CD14-positive monocyte (primary cell): ENCODE data around the gene P4HA2. TPM values are rescaled to one million over a fixed set of nuclear protein-coding genes. Genes with fewer than 3 reads are reported as not detected.
A peak's percentile ranks its signal among the peaks of the same experiment; 100 is the strongest.

Experiments used
- DNase-seq, 3 donors: peaks; one replicate each; pipeline ENCODE4 v3.0.0-alpha.2; 2011 to 2022
- H2AFZ ChIP-seq: 2 replicates; pipeline ENCODE4 v1.6.0; 2012; ENCODE audit warnings: mild to moderate bottlenecking, low read depth, low read length, inconsistent platforms; ENCODE audit not compliant: insufficient read depth, poor library complexity, severe bottlenecking
- H3K27ac ChIP-seq, 2 donors: 1 replicate in 1 of 2; 2 replicates in 1 of 2; pipeline ENCODE4 v1.5.1; 2012 to 2013; ENCODE audit warnings: low read length in 2 of 2, control low read depth in 1 of 2, inconsistent platforms in 1 of 2, low read depth in 1 of 2, mild to moderate bottlenecking in 1 of 2
- H3K27me3 ChIP-seq, 2 donors: one replicate each; pipeline versions ENCODE4 v1.6.0 to v1.6.1; 2011 to 2013; ENCODE audit warnings: low read length in 2 of 2; ENCODE audit not compliant: control insufficient read depth in 2 of 2, insufficient read depth in 2 of 2
- H3K36me3 ChIP-seq, 2 donors: replicated peaks in 1 of 2; 1 replicate in 1 of 2; 2 replicates in 1 of 2; pipeline versions ENCODE4 v1.5.1 to v1.6.1; 2012 to 2013; ENCODE audit warnings: low read length in 2 of 2, control low read depth in 1 of 2, inconsistent platforms in 1 of 2, mild to moderate bottlenecking in 1 of 2; ENCODE audit not compliant: insufficient read depth in 2 of 2, control insufficient read depth in 1 of 2
- H3K4me1 ChIP-seq, 2 donors: 1 replicate in 1 of 2; 2 replicates in 1 of 2; pipeline versions ENCODE4 v1.5.1 to v1.6.1; 2012 to 2013; ENCODE audit warnings: low read length in 2 of 2, control low read depth in 1 of 2, inconsistent platforms in 1 of 2, mild to moderate bottlenecking in 1 of 2, moderate library complexity in 1 of 2; ENCODE audit not compliant: insufficient read depth in 2 of 2, control insufficient read depth in 1 of 2
- H3K4me2 ChIP-seq: replicated peaks from 2 replicates; pipeline ENCODE3; 2012; ENCODE audit warnings: low read length, moderate library complexity, mild to moderate bottlenecking; ENCODE audit not compliant: poor library complexity, severe bottlenecking; ENCODE audit errors: extremely low read depth
- H3K4me3 ChIP-seq, 3 experiments: fragments of 200-600 bp in 1 of 3; sonication (generic) in 1 of 3; replicated peaks in 1 of 3; 1 replicate in 2 of 3; 2 replicates in 1 of 3; pipeline ENCODE4 v1.5.1; 2011 to 2013; ENCODE audit warnings: low read length in 3 of 3, mild to moderate bottlenecking in 3 of 3, control low read depth in 2 of 3, low read depth in 2 of 3, inconsistent platforms in 1 of 3, moderate library complexity in 1 of 3
- H3K79me2 ChIP-seq: 2 replicates; pipeline ENCODE4 v1.6.0; 2012; ENCODE audit warnings: mild to moderate bottlenecking, control low read depth, inconsistent platforms, low read length, moderate library complexity; ENCODE audit not compliant: insufficient read depth
- H3K9ac ChIP-seq: 2 replicates; pipeline ENCODE4 v1.6.0; 2017; ENCODE audit warnings: low read length, mild to moderate bottlenecking; ENCODE audit not compliant: insufficient read depth, poor library complexity, severe bottlenecking
- H3K9me3 ChIP-seq, 2 donors: replicated peaks in 1 of 2; 1 replicate in 1 of 2; 2 replicates in 1 of 2; pipeline versions ENCODE4 v1.5.1 to v1.6.1; 2012 to 2013; ENCODE audit warnings: low read length in 2 of 2, control low read depth in 1 of 2; ENCODE audit not compliant: control insufficient read depth in 1 of 2, insufficient read depth in 1 of 2
- H4K20me1 ChIP-seq: 2 replicates; pipeline ENCODE4 v1.6.0; 2012; ENCODE audit warnings: mild to moderate bottlenecking, low read length, control low read depth, moderate library complexity; ENCODE audit not compliant: insufficient read depth
- H3K27ac Mint-ChIP-seq, 7 donors: one replicate each; pipeline ENCODE4 v1.8.0; 2020; ENCODE audit warnings: mild to moderate bottlenecking in 7 of 7, mixed read lengths in 7 of 7, moderate library complexity in 6 of 7, inconsistent platforms in 2 of 7
- H3K27me3 Mint-ChIP-seq, 3 donors: one replicate each; pipeline ENCODE4 v1.8.0; 2021 to 2022; ENCODE audit warnings: low read depth in 3 of 3, mild to moderate bottlenecking in 3 of 3, mixed read lengths in 3 of 3, moderate library complexity in 3 of 3, inconsistent platforms in 1 of 3
- H3K36me3 Mint-ChIP-seq, 2 donors: one replicate each; pipeline ENCODE4 v1.8.0; 2020; ENCODE audit warnings: mixed read lengths in 2 of 2, inconsistent platforms in 1 of 2, mild to moderate bottlenecking in 1 of 2
- H3K4me1 Mint-ChIP-seq: one replicate; pipeline ENCODE4 v1.8.0; 2020; ENCODE audit warnings: mild to moderate bottlenecking, mixed read lengths
- H3K4me3 Mint-ChIP-seq, 2 donors: one replicate each; pipeline ENCODE4 v1.8.0; 2020; ENCODE audit warnings: mild to moderate bottlenecking in 2 of 2, mixed read lengths in 2 of 2, moderate library complexity in 1 of 2
- H3K9me3 Mint-ChIP-seq, 7 donors: one replicate each; pipeline ENCODE4 v1.8.0; 2020 to 2022; ENCODE audit warnings: mixed read lengths in 7 of 7, mild to moderate bottlenecking in 6 of 7, moderate library complexity in 6 of 7, inconsistent platforms in 2 of 7
- CTCF ChIP-seq: fragments of 200-600 bp; IDR thresholded peaks from one replicate; pipeline ENCODE4 v1.8.0; 2022; ENCODE audit warnings: antibody characterized with exemption, mild to moderate bottlenecking
- WGBS: methylation state at CpG from one replicate; pipeline ENCODE4 v1.1.5; 2013; ENCODE audit warnings: missing lambda C conversion rate; ENCODE audit not compliant: insufficient coverage; 5-methylcytosine and 5-hydroxymethylcytosine counted together
- intact Hi-C, 2 donors: fragments of 100-400 bp; cut with micrococcal nuclease; formaldehyde crosslinking; loops; one replicate each; pipeline versions ENCODE4 v1.15.0 to v1.15.1; 2023
- polyA plus RNA-seq, 3 donors: library from polyadenylated mRNA; depleted of rRNA in 1 of 3; unstranded in 2 of 3; stranded (reverse) in 1 of 3; fragments of 300-500 nt in 2 of 3; fragments of >200 nt in 1 of 3; fragmentation: Illumina TruSeq in 2 of 3; gene quantifications; 1 replicate in 2 of 3; 2 replicates in 1 of 3; pipeline ENCODE4 v1.2.3, GENCODE V29; 2012 to 2021

P4HA2 gene
- polyA plus RNA-seq, 3 donors, result 0.12 to 0.99 (median 0.45) TPM

- H3K27ac ChIP-seq, result no peak overlapping the region
- H2AFZ ChIP-seq, result no peak overlapping the region
- DNase-seq, result no peak
- TF ChIP-seq CTCF, result no peak
- no peaks in the 10 kb centered on the region for H3K36me3 ChIP-seq
- WGBS, result 94% methylated on average over 4 of the region's 5 CpGs
- H3K9me3 ChIP-seq, result no peaks in the 10 kb centered on the region
- Mint-ChIP-seq H3K27ac (peak overlapping the region in 3 of 7 donors; percentile 10 to 74 (median 53)), H3K9me3 (peaks cover 0 to 2% (median 0%) of the 10 kb centered on the region in 7 donors), H3K27me3 (peaks cover 2 to 4% (median 3%) of the 10 kb centered on the region in 3 donors), H3K4me3 (no peak overlapping the region), H3K4me1 (peaks cover 6% of the 10 kb centered on the region), H3K36me3 (no peaks in the 10 kb centered on the region)
- H3K4me3 ChIP-seq, result no peak overlapping the region
- no peak overlapping the region for H3K4me2 ChIP-seq
- no peaks in the 10 kb centered on the region for H3K79me2 ChIP-seq
- no peaks in the 10 kb centered on the region for H3K27me3 ChIP-seq
- no peak overlapping the region for H3K9ac ChIP-seq
- H3K4me1 ChIP-seq, result no peaks in the 10 kb centered on the region
- no peaks in the 10 kb centered on the region for H4K20me1 ChIP-seq
- intact Hi-C loops, result no loop called here
Measured at GRCh38 chr5:132207778-132208177, 19.9 kb downstream of the P4HA2 start.

GRCh38 chr5:132206782-132207181 is 20.9 kb downstream of the P4HA2 start:
- Histone ChIP-seq H3K36me3 (no peaks in the 10 kb centered on the region), H3K4me3 (no peak overlapping the region), H2AFZ (no peak overlapping the region), H3K27me3 (no peaks in the 10 kb centered on the region), H3K9me3 (no peaks in the 10 kb centered on the region), H4K20me1 (no peaks in the 10 kb centered on the region), H3K27ac (no peak overlapping the region), H3K79me2 (no peaks in the 10 kb centered on the region), H3K4me2 (no peak overlapping the region), H3K9ac (no peak overlapping the region), H3K4me1 (no peaks in the 10 kb centered on the region)
- no peak for TF ChIP-seq CTCF
- peaks cover 6% of the 10 kb centered on the region for H3K4me1 Mint-ChIP-seq
- H3K27ac Mint-ChIP-seq, result no peak overlapping the region
- DNase-seq, result no peak
- no peaks in the 10 kb centered on the region for H3K36me3 Mint-ChIP-seq
- intact Hi-C loops, result no loop called here
- H3K4me3 Mint-ChIP-seq, result no peak overlapping the region
- H3K9me3 Mint-ChIP-seq, result peaks cover 0 to 2% (median 0%) of the 10 kb centered on the region in 7 donors
- peaks cover 2 to 4% (median 4%) of the 10 kb centered on the region in 3 donors for H3K27me3 Mint-ChIP-seq
